Common myeloid progenitor, CD34-positive (primary cell): ENCODE data around the gene HOXD3.

Source experiments
- CTCF ChIA-PET: fragments of 350-600 bp; sonication (Branson Sonifier 250); formaldehyde crosslinking; loops from one replicate; lab custom pipeline; 2021; ENCODE audit warnings: antibody characterized with exemption; lab: Charles Lee
- POLR2A ChIA-PET: fragments of 350-600 bp; sonication (Branson Sonifier 250); formaldehyde crosslinking; loops from one replicate; lab custom pipeline; 2021; ENCODE audit warnings: antibody characterized with exemption; lab: Charles Lee
- DNase-seq, 3 donors: peaks; one replicate each; pipeline versions ENCODE4 v3.0.0 to v3.0.0-alpha.2; 2013
- H3K27ac ChIP-seq, 2 experiments: 1 replicate in 1 of 2; 2 replicates in 1 of 2; pipeline ENCODE4 v1.7.0; 2013; ENCODE audit warnings: inconsistent platforms in 2 of 2, low read length in 2 of 2, mild to moderate bottlenecking in 2 of 2, low read depth in 1 of 2, moderate library complexity in 1 of 2; ENCODE audit not compliant: severe bottlenecking in 2 of 2, insufficient read depth in 1 of 2, poor library complexity in 1 of 2
- H3K27me3 ChIP-seq, 5 experiments: replicated peaks in 2 of 5; 1 replicate in 3 of 5; 2 replicates in 2 of 5; pipeline versions ENCODE4 v1.6.1 to v1.7.0; 2013; ENCODE audit warnings: low read length in 4 of 5, mild to moderate bottlenecking in 2 of 5, moderate library complexity in 2 of 5, inconsistent platforms in 1 of 5; ENCODE audit not compliant: insufficient read depth in 5 of 5, control insufficient read depth in 4 of 5
- H3K36me3 ChIP-seq, 4 experiments: 1 replicate in 2 of 4; 2 replicates in 2 of 4; pipeline versions ENCODE4 v1.6.1 to v1.7.0; 2013; ENCODE audit warnings: low read length in 3 of 4, control low read depth in 1 of 4, mild to moderate bottlenecking in 1 of 4; ENCODE audit not compliant: control insufficient read depth in 4 of 4, insufficient read depth in 4 of 4
- H3K4me1 ChIP-seq, 4 experiments: 1 replicate in 3 of 4; 2 replicates in 1 of 4; pipeline versions ENCODE4 v1.6.1 to v1.7.1; 2013; ENCODE audit warnings: low read length in 3 of 4, mild to moderate bottlenecking in 3 of 4, control low read depth in 1 of 4, inconsistent platforms in 1 of 4, moderate library complexity in 1 of 4; ENCODE audit not compliant: control insufficient read depth in 4 of 4, insufficient read depth in 4 of 4; ENCODE audit errors: control extremely low read depth in 1 of 4
- H3K4me3 ChIP-seq, 7 experiments: 1 replicate in 4 of 7; 2 replicates in 3 of 7; pipeline versions ENCODE4 v1.5.1 to v1.7.0; 2013; ENCODE audit warnings: mild to moderate bottlenecking in 7 of 7, low read length in 6 of 7, moderate library complexity in 6 of 7, inconsistent platforms in 2 of 7, low read depth in 2 of 7, control low read depth in 1 of 7; ENCODE audit not compliant: insufficient read depth in 4 of 7, control insufficient read depth in 1 of 7; ENCODE audit errors: extremely low read depth in 1 of 7
- H3K9me3 ChIP-seq, 5 experiments: 1 replicate in 4 of 5; 2 replicates in 1 of 5; pipeline versions ENCODE4 v1.6.1 to v1.7.1; 2013; ENCODE audit warnings: low read length in 4 of 5, mild to moderate bottlenecking in 2 of 5, inconsistent platforms in 1 of 5, low read depth in 1 of 5, moderate library complexity in 1 of 5; ENCODE audit not compliant: control insufficient read depth in 4 of 5, insufficient read depth in 2 of 5; ENCODE audit errors: control extremely low read depth in 1 of 5
- WGBS: methylation state at CpG from one replicate; pipeline ENCODE4 v1.1.5; 2013; ENCODE audit not compliant: insufficient coverage; 5-methylcytosine and 5-hydroxymethylcytosine counted together

Gene HOXD3

DNA sequence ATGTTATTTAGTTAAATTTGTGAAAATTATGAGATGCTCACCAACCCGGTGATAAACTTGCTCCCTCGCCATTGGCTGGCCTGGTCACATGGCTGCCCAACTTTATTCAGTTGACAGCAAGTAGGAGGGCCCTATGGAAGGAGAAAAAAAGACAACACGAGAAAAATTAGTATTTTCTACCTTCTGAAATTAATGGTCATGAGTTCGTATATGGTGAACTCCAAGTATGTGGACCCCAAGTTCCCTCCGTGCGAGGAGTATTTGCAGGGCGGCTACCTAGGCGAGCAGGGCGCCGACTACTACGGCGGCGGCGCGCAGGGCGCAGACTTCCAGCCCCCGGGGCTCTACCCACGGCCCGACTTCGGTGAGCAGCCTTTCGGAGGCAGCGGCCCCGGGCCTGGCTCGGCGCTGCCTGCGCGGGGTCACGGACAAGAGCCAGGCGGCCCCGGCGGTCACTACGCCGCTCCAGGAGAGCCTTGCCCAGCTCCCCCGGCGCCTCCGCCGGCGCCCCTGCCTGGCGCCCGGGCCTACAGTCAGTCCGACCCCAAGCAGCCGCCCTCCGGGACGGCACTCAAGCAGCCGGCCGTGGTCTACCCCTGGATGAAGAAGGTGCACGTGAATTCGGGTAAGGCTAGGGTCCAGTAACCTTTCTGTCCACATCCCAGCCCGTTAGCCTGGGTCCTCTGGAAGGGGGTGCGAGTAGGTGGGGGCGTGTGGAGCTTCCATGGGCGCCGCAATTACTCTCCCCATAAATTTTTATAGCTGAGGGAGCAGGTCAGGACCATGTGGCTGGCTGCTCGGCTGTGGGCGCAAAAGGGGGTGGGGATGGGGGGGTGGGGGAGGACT is 5.4 kb upstream of the HOXD3 start, which contains the start of gene HOXD4:
Gene HOXD4 (plus strand): TSS at position 109 of the 846 bp plus-strand sequence. CDS start 84 bp downstream, at position 193.
- peaks cover 0 to 9% (median 1%) of the 10 kb centered on the region in 4 experiments for H3K4me1 ChIP-seq
- no peaks in the 10 kb centered on the region for H3K36me3 ChIP-seq
- H3K4me3 ChIP-seq = no peak within 1 kb of the TSS
- CTCF ChIA-PET = interaction anchor here (0.7 to 1.8 kb wide), 4 partner anchors 9 to 36 kb away, joined by 3 to 5 read pairs (median 3); no protein-coding TSS in a partner anchor
- POLR2A ChIA-PET = no interaction called here
- H3K27me3 ChIP-seq = peaks cover 17 to 100% (median 64%) of the 10 kb centered on the region in 5 experiments
- peaks cover 0 to 4% (median 0%) of the 10 kb centered on the region in 5 experiments for H3K9me3 ChIP-seq
- DNase-seq = no peak
- 2% methylated on average over 49 of the region's 55 CpGs for WGBS
- no peak within 1 kb of the TSS for H3K27ac ChIP-seq

DNA sequence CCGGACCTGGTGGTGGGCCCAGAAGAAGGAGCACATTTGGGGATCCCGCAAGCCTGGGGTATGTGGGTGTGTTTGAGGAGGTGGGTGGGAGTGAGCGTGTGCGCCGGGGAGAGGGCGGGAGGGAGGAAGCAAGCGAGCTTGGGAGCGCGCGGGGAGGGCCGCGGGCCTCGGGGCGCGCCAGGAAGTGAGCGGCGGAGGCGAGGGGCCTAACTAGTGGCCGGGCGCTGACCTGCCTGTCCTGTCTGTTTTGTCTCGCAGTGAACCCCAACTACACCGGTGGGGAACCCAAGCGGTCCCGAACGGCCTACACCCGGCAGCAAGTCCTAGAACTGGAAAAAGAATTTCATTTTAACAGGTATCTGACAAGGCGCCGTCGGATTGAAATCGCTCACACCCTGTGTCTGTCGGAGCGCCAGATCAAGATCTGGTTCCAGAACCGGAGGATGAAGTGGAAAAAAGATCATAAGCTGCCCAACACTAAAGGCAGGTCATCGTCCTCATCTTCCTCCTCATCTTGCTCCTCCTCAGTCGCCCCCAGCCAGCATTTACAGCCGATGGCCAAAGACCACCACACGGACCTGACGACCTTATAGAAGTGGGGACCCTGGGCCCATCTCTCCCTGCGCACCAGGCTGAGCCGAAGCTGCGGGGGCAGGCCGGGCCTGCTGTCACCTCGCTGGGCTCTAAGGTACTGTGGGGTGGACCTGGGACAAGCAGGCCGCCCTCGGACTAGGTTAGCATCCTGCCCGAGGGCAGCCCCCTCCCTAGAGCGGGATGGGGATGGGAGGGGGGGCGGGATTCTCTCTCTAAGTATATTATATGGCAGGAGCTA is 4.5 kb upstream of the HOXD3 start:
- ChIA-PET CTCF (interaction anchor here (1.1 kb wide), 1 partner anchor 12 kb away, joined by 3 read pairs; no protein-coding TSS in a partner anchor), POLR2A (no interaction called here)
- Histone ChIP-seq H3K4me3 (no peak overlapping the region), H3K36me3 (no peaks in the 10 kb centered on the region), H3K27me3 (peaks cover 17 to 100% (median 64%) of the 10 kb centered on the region in 5 experiments), H3K27ac (no peak overlapping the region), H3K4me1 (peaks cover 0 to 11% (median 4%) of the 10 kb centered on the region in 4 experiments), H3K9me3 (peaks cover 0 to 3% (median 0%) of the 10 kb centered on the region in 5 experiments)
- no peak for DNase-seq
- WGBS = 10% methylated on average over 45 of the region's 48 CpGs

DNA sequence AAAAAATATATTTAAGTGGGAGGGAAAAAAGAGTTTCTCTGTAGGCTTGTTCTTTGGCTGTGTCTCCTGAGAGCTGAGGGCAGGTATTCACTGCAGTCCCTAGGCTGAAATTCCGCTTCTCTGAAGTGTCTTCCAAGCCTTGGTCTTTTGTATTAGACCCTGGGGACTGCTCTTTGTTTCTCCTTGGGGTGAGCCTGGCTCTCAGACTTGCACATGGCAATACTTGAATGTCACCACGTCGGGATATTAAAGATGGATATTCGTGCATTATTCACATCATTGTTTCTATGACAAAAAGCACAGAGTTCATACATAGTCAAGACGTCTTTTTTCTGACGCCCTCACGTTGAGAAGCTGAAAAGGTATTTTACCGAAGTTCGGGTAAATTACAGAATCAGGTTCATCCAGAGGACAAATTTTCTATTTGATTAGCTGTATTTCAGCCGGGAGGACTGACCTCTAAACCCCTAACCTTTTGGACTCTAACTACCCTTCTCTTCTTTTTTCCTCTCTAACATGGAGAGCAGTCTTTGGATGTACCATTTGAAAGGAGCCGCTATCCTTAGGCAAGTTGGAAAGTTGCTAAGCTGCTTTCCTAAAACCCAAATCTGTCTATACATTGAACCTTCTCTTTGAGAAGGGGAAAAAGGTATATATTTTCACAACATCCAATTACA is 2.4 kb upstream of the HOXD3 start:
- H3K36me3 ChIP-seq = no peaks in the 10 kb centered on the region
- no peak overlapping the region for H3K4me3 ChIP-seq
- ChIA-PET POLR2A (no interaction called here), CTCF (interaction anchor here (0.8 to 2.4 kb wide), 7 partner anchors 10 to 492 kb away, joined by 3 to 13 read pairs (median 4); no protein-coding TSS in a partner anchor)
- H3K9me3 ChIP-seq = peaks cover 0 to 3% (median 0%) of the 10 kb centered on the region in 5 experiments
- H3K4me1 ChIP-seq = peaks cover 0 to 13% (median 4%) of the 10 kb centered on the region in 4 experiments
- no peak overlapping the region for H3K27ac ChIP-seq
- DNase-seq = no peak
- WGBS = 44% methylated on average over 7 of the region's 11 CpGs
- peaks cover 14 to 100% (median 61%) of the 10 kb centered on the region in 5 experiments for H3K27me3 ChIP-seq

DNA sequence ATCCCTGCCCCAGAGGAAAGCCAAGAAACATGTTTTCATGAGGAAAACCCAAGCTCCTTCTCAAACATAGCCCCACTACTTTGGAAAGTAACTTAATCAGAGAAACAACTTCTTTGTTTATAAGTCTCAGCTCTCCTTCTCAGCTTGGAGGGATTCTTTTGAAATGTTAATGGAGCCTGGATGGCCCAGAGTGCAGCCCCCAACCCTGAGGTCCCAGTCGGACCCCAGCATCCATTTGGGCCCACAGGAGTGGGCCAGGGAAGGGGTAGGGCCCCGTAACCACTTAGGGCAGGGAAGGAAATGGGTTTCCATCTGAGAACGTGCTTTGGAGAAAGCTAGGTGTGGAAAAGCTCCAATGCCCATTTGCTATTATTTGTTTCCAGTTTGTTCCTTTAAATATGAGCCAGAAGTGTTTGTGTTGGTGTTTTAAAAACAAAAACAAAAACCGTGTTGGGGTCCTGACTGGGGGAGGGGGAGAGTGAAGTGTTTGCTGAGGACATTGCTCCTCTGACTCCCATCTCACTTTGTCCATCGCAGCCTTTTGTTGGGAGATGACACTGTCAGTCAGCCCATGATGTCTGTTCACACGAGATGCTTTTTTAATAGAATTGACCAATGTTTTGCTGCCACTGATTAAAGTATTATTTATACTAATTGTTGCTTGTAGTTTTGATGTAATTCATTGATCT is 1.6 kb upstream of the HOXD3 start:
- no peak for DNase-seq
- Histone ChIP-seq H3K4me1 (peaks cover 0 to 15% (median 5%) of the 10 kb centered on the region in 4 experiments), H3K4me3 (no peak overlapping the region), H3K27me3 (peaks cover 14 to 100% (median 57%) of the 10 kb centered on the region in 5 experiments), H3K36me3 (no peaks in the 10 kb centered on the region), H3K27ac (no peak overlapping the region), H3K9me3 (peaks cover 0 to 3% (median 0%) of the 10 kb centered on the region in 5 experiments)
- 14% methylated on average over 5 of the region's 6 CpGs for WGBS
- CTCF ChIA-PET = interaction anchor here (0.8 to 2.4 kb wide), 8 partner anchors 11 to 496 kb away, joined by 3 to 13 read pairs (median 4); no protein-coding TSS in a partner anchor
- POLR2A ChIA-PET = no interaction called here

DNA sequence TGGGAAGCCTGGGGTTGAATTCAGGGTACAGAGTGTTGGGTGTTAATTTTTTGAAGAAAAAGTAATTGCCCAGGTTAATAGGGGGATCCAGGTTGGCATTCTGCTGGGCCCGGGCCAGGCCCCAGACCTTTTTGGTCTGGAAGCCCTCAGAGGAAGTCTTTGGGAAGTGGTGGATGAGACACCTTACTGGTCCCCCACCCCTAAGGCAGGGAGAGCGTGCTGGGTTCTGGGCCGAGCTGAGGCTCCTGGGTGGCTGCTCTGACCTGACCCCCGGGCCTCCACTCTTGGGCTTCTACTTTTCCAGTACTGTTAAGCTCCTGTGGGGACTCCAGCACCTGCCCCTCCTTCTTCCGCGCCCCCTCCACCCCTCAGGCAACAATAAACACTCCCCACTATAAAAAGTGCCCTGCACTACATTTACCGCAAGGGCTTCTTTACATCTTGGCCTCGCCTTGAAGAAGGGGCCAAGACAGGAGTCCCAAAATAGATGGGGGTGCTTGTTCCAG is 753 bp upstream of the HOXD3 start:
- CTCF ChIA-PET = interaction anchor here (0.6 to 2.4 kb wide), 3 partner anchors 16 to 495 kb away, joined by 3 to 13 read pairs (median 5); no protein-coding TSS in a partner anchor
- peaks cover 14 to 100% (median 61%) of the 10 kb centered on the region in 5 experiments for H3K27me3 ChIP-seq
- peaks cover 0 to 2% (median 0%) of the 10 kb centered on the region in 5 experiments for H3K9me3 ChIP-seq
- POLR2A ChIA-PET = no interaction called here
- DNase-seq = no peak
- H3K27ac ChIP-seq = no peak overlapping the region
- H3K4me1 ChIP-seq = peaks cover 0 to 15% (median 5%) of the 10 kb centered on the region in 4 experiments
- 43% methylated on average over 5 of the region's 8 CpGs for WGBS
- no peaks in the 10 kb centered on the region for H3K36me3 ChIP-seq
- no peak overlapping the region for H3K4me3 ChIP-seq
